Heart left ventricle (tissue), 13 donors: ENCODE measurements around the gene ADAM8.

Source experiments
- CTCF ChIP-seq, 12 donors: fragments of 200-600 bp; sonication (generic) in 4 of 12; IDR thresholded peaks; one replicate each; pipeline versions ENCODE4 v1.5.0 to v1.8.0; 2018 to 2022; ENCODE audit warnings: antibody characterized with exemption in 12 of 12, mild to moderate bottlenecking in 5 of 12
- POLR2A ChIP-seq, 2 donors: fragments of 450-650 bp; IDR thresholded peaks; one replicate each; pipeline ENCODE4 v1.6.1; 2017; ENCODE audit warnings: antibody characterized with exemption in 2 of 2, mild to moderate bottlenecking in 2 of 2, moderate library complexity in 2 of 2
- donor health status: ischemic (EF 13 %, LVEDD 7.1; RV severe dilation, severe dysfunction).
- donor health status: DM: no; HTN: yes; CAD: no.
- donor health status: DM: no; HTN: no; CAD: no.
- donor health status: ischemic (EF 25% LVEDD 6.9; RV normal size, moderate dysfunction).
- donor health status: ischemic (EF 25% LVEDD 5.7; RV mildly dilated, moderate dysfunction).
- donor health status: ischemic (EF 35%, LVEDD 5.7; RV mildly dilated, moderate dysfunction).
- donor health status: nonischemic (EF 11% LVEDD 7.7; RV severe dilation, severe dysfunction).
- donor health status: DM: yes; HTN: yes; CAD: no.
- donor health status: PGD.
- donor health status: ischemic (EF 29% LVEDD 5.4; RV normal size, mild dysfunction).
- donor health status: nonischemic (EF 23%, LVEDD 6.1; RV moderate dilation, normal function).

GRCh38 chr10:133292919-133293809 lies 16.5 kb upstream of the ADAM8 start:
- TF ChIP-seq CTCF (IDR thresholded peaks at IDR 0.05): no peak
- TF ChIP-seq POLR2A (IDR thresholded peaks at IDR 0.05): no peak
